ENCODE results near the gene RNF183. TPM values are rescaled to one million over a fixed set of nuclear protein-coding genes. Genes with fewer than 3 reads are reported as not detected.

The RNF183 gene, protein sequence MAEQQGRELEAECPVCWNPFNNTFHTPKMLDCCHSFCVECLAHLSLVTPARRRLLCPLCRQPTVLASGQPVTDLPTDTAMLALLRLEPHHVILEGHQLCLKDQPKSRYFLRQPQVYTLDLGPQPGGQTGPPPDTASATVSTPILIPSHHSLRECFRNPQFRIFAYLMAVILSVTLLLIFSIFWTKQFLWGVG
- total RNA-seq = under 1 TPM in 1 of 3 donors, not detected in 2; 0.37 TPM

DNA sequence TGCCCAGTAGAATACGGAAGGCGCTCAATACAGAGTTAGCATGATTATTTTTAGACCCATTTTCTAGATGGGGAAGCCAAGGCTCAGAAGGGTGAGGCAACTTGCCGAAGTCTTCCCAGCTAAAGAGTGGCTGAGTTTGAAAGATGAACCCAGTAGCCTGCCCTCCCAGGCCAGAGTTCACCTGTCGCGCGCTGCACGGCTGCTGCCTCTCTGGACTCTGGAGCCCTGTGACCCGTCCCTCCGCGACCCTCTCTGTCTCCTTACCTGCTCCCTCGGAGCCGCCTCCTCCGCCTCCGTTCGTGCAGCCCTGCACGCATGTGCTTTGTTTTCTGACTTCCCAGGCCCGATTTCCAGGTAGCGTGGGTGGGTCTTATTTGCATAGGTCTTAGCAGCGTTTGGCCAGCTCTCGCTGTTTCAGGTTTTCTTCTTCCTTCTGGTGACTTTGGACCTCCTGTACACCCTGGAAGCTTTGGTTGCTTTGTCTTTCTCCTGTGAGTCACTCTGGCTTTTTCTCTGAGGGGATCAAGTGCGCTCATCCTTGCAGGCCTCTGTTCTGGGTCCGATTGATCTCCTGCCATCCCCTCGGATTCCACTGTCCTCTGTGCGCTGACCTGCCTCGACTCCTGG is at the start of gene RNF183:
TSS of gene RNF183 (minus strand) at position 585 of the 627 bp plus-strand sequence. CDS start 5,192 bp downstream, outside the sequence.
- DNase-seq = no peak
- Mint-ChIP-seq H3K36me3 (ENCODE audit: insufficient read depth) (no peaks in the 10 kb centered on the region), H3K9me3 (no peaks in the 10 kb centered on the region), H3K27me3 (ENCODE audit: low read depth) (peaks cover 11% of the 10 kb centered on the region), H3K4me3 (no peak within 1 kb of the TSS), H3K4me1 (ENCODE audit: low read depth) (no peaks in the 10 kb centered on the region)
- ATAC-seq = no peak

DNA sequence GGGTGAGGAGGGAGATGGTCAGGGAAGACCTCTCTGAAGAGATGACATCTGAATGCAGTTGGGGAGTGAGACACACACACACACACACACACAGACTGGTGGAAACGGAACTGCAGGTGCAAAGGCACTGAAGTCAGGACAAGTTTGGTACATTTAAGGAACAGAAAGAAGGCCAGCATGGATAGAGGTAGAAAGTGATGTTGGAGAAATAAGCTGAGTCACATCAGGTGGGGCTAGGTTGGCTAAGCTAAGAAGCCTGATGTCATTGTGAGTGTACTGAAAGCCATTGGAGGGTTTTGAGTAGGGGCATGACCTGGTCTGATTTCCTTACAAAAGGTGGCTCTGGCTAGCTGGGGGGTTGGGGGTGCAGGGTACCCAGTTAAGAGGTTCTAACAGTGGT is 49.2 kb upstream of the RNF183 start:
- ATAC-seq = no peak
- peaks cover 21% of the 10 kb centered on the region for H3K4me1 Mint-ChIP-seq (ENCODE audit: low read depth)
- no peaks in the 10 kb centered on the region for H3K9me3 Mint-ChIP-seq
- no peak for DNase-seq
- H3K36me3 Mint-ChIP-seq (ENCODE audit: insufficient read depth) = no peaks in the 10 kb centered on the region
- peaks cover 38% of the 10 kb centered on the region for H3K27me3 Mint-ChIP-seq (ENCODE audit: low read depth)
- H3K4me3 Mint-ChIP-seq = no peak overlapping the region

DNA sequence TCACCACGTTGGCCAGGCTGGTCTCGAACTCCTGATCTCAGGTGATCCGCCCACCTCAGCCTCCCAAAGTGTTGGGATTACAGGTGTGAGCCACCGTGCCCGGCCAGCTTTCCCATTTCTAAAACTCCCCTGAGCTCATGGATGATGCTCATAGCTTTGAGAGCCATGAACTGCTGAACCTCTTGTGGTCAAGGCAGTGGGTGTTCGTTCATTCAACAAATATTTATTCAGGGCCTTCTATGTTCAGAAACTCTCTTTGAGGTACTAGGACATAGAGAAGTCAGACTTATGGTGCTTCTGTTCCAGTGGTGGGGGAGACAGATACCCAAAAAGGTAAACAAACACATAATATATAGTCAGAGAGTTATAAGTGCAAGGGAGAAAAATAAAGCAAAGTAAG is 48.8 kb upstream of the RNF183 start:
- no peaks in the 10 kb centered on the region for H3K9me3 Mint-ChIP-seq
- peaks cover 38% of the 10 kb centered on the region for H3K27me3 Mint-ChIP-seq (ENCODE audit: low read depth)
- H3K36me3 Mint-ChIP-seq (ENCODE audit: insufficient read depth) = no peaks in the 10 kb centered on the region
- peaks cover 23% of the 10 kb centered on the region for H3K4me1 Mint-ChIP-seq (ENCODE audit: low read depth)
- DNase-seq = no peak
- no peak overlapping the region for H3K4me3 Mint-ChIP-seq
- ATAC-seq = no peak

DNA sequence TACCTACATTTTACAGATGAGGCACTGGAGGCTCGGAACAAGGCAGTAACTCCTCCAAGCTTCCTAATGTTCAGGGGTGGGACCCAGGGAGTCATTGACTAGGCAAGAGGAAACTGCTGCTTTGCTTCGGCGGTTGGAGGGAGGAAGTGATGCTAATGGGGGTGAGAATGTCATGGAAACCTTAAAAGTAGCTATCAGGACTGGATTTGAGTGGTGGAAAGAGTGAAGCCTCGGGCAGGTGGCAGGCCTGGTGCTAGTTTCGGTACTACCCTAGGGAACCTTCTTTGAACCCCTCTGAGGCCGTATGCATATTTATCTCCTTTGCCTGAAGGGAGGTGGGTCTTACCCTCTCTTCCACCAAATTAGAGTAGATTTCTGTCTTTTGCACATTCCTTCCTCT is 47.8 kb upstream of the RNF183 start:
- Mint-ChIP-seq H3K4me1 (ENCODE audit: low read depth) (peaks cover 23% of the 10 kb centered on the region), H3K27me3 (ENCODE audit: low read depth) (peaks cover 36% of the 10 kb centered on the region), H3K9me3 (no peaks in the 10 kb centered on the region), H3K4me3 (peak overlapping the region; percentile 75), H3K36me3 (ENCODE audit: insufficient read depth) (no peaks in the 10 kb centered on the region)
- DNase-seq = no peak
- peak in 1 of 2 donors; percentile 35 for ATAC-seq

DNA sequence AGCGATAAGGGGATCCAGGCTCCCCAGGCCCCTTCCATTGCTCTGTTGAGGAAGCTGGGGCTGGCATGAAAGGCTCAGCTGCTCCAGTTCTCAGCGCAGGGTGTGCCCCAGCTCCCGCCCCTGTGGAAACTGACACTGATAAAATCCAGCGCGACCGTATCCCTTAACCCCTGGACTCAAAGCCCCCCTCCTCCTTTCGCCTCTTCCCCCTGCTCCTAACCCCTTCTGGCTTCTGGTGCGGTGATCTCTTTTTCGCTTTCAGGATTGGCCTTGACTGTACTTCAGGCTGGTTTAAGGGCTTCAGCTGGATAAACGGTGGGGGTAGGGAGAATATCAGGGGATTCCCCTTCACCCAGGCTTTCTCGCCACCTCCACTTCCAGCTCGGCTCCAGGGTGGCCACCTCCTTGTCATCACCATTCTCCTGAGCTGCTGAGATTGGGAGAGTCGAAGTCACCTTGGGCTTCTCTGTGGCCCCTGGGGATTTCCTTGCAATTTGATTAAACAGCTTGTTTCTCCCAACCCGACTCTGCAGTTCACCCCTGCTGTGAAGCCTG is 47.0 kb upstream of the RNF183 start:
- H3K27me3 Mint-ChIP-seq (ENCODE audit: low read depth) = peaks cover 36% of the 10 kb centered on the region
- no peaks in the 10 kb centered on the region for H3K9me3 Mint-ChIP-seq
- DNase-seq (no peak), ATAC-seq (peak; percentile 6 to 8)
- no peaks in the 10 kb centered on the region for H3K36me3 Mint-ChIP-seq (ENCODE audit: insufficient read depth)
- peak overlapping the region; percentile 75 for H3K4me3 Mint-ChIP-seq
- H3K4me1 Mint-ChIP-seq (ENCODE audit: low read depth) = peaks cover 25% of the 10 kb centered on the region

DNA sequence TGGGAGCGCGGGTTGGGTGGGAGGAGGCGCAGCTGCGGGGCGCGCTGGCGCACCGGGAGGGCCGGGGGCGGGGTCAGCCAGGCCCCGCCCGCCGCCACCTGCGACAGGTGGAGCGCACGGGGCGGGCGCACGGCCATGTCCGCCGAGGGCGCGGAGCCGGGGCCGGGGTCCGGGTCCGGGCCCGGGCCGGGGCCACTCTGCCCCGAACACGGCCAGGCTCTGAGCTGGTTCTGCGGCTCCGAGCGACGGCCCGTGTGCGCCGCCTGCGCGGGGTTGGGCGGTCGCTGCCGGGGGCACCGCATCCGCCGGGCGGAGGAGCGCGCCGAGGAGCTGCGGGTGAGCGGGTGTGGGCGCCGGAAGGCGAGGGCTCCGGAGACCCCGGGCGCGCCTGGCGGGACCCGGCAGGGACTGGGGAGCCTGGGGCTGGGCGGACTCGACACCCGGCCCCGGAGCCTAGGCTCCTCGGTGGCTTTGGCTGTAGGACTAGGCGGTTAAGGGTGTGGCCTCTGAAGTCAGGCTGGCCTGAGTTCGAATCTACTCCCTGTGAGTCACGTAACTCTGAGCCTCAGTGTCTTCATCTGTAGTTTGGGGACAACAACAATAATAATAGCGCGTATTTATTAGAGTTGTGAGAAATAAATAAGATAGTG is 46.4 kb upstream of the RNF183 start, which contains the start of gene BSPRY:
TSS of gene BSPRY (plus strand) at position 97 of the 650 bp plus-strand sequence. CDS start at position 136, 39 bp downstream.
- peaks cover 25% of the 10 kb centered on the region for H3K4me1 Mint-ChIP-seq (ENCODE audit: low read depth)
- H3K27me3 Mint-ChIP-seq (ENCODE audit: low read depth) = peaks cover 36% of the 10 kb centered on the region
- no peaks in the 10 kb centered on the region for H3K36me3 Mint-ChIP-seq (ENCODE audit: insufficient read depth)
- DNase-seq (no peak), ATAC-seq (peak; percentile 61 to 72)
- peak within 1 kb of the TSS; percentile 75 for H3K4me3 Mint-ChIP-seq
- H3K9me3 Mint-ChIP-seq = no peaks in the 10 kb centered on the region

DNA sequence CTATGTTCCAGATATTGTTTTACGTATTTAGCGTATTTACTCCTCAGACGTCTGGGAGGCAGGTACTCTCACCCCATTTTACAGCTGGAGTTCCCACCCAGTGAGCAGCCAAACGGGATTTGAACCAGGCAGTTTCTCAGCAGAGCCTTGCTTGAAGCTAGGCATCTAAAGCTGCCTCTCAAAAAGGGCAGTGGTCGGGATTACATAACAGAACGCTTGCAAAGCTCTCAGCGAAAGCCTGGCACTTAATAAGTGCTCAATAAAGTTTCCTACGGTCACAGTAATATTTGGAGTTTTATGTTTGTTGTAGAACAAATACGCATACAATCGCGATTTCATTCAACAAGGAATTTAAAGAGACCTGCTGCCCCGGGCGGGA is 45.9 kb upstream of the RNF183 start:
- H3K27me3 Mint-ChIP-seq (ENCODE audit: low read depth) = peaks cover 34% of the 10 kb centered on the region
- no peaks in the 10 kb centered on the region for H3K36me3 Mint-ChIP-seq (ENCODE audit: insufficient read depth)
- peaks cover 25% of the 10 kb centered on the region for H3K4me1 Mint-ChIP-seq (ENCODE audit: low read depth)
- no peak for DNase-seq
- peak overlapping the region; percentile 71 for H3K4me3 Mint-ChIP-seq
- ATAC-seq = no peak
- H3K9me3 Mint-ChIP-seq = no peaks in the 10 kb centered on the region

DNA sequence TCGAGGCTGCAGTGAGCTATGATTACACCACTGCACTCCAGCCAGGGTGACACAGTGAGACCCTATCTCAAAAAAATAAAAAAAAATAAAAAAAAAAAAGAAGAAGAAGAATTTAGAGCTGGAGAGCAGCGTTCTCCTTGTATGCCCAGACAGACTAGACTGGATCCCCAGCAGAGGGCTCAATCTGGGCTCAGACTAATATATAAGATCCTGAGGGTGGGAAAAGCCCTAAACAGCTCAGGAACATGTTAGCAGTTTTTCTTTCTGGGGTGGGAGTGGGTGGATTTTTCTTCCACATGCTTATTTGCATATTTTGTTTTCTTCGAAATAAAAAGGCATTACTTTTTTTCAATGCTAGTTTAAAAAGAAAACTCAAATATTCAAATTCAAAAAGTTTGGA is 45.3 kb upstream of the RNF183 start:
- Mint-ChIP-seq H3K4me1 (ENCODE audit: low read depth) (peaks cover 25% of the 10 kb centered on the region), H3K9me3 (no peaks in the 10 kb centered on the region), H3K4me3 (peak overlapping the region; percentile 26), H3K36me3 (ENCODE audit: insufficient read depth) (no peaks in the 10 kb centered on the region), H3K27me3 (ENCODE audit: low read depth) (peaks cover 30% of the 10 kb centered on the region)
- no peak for ATAC-seq
- DNase-seq = no peak

DNA sequence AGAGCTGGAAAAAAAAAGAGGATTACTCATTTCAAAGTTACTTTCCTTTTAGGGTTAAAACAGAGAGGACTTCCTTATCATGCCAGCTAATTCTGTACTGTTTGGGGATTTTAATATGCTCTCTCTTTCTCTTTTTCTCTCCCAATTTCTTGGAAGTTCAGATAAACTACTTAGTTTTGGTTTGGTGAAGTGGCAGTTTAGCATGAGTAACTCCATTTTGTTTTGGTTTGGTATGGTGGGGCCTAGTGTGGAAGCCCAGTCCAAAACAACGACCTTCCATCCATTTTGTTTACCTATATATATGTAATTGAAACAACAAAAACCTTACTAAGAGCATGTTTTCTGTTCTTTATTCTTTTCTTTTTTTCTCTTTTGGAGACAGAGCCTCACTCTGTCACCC is 42.5 kb upstream of the RNF183 start:
- H3K27me3 Mint-ChIP-seq (ENCODE audit: low read depth) = peaks cover 12% of the 10 kb centered on the region
- H3K36me3 Mint-ChIP-seq (ENCODE audit: insufficient read depth) = no peaks in the 10 kb centered on the region
- DNase-seq (no peak), ATAC-seq (no peak)
- no peaks in the 10 kb centered on the region for H3K9me3 Mint-ChIP-seq
- no peak overlapping the region for H3K4me3 Mint-ChIP-seq
- peaks cover 26% of the 10 kb centered on the region for H3K4me1 Mint-ChIP-seq (ENCODE audit: low read depth)

DNA sequence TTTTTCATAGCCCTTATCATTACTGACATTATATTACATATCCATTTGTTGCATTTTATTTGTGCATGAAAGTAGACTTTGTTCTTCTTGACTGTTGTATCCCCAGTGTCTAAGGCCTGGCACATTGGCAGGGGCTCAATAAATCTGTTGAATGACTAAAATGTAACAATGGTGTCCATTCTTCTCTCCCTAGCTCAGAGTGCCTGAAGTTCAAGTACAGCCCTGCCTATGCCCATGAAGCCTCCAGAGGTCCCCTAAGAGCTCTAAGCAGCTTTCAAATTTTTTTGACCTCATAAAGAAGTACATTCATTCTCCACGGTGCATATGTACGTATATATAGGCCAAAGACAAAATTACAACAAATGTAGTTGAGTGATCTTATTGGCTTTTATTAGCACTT is 42.0 kb upstream of the RNF183 start:
- peaks cover 26% of the 10 kb centered on the region for H3K4me1 Mint-ChIP-seq (ENCODE audit: low read depth)
- no peak overlapping the region for H3K4me3 Mint-ChIP-seq
- no peak for ATAC-seq
- DNase-seq = no peak
- no peaks in the 10 kb centered on the region for H3K9me3 Mint-ChIP-seq
- no peaks in the 10 kb centered on the region for H3K36me3 Mint-ChIP-seq (ENCODE audit: insufficient read depth)
- H3K27me3 Mint-ChIP-seq (ENCODE audit: low read depth) = peaks cover 9% of the 10 kb centered on the region

DNA sequence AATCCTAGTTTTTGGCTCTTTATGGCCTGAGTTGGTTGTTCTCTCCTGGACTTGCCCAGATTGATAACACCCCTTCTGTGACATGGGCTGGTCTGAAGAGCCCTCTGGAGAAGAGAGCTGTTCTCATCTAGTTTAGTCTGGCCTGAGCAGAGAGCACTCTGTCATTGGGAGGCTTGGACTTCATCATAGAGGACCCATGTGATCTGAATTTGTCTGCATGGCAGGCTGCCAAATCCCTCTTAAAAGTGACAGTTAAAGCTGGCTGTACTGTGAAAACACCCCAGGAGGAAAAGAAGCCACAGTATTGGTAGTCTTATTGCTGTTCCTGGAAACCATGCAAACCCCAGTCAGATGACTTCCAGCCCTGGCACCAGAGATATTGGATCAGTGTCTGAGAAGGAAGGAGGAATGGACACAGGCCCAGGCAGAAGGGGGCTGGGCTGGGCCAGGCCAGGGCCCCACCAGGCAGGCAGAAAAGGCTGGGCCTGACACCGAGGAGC is 40.6 kb upstream of the RNF183 start:
- no peak for ATAC-seq
- no peak overlapping the region for H3K4me3 Mint-ChIP-seq
- DNase-seq = no peak
- H3K36me3 Mint-ChIP-seq (ENCODE audit: insufficient read depth) = no peaks in the 10 kb centered on the region
- no peaks in the 10 kb centered on the region for H3K9me3 Mint-ChIP-seq
- H3K4me1 Mint-ChIP-seq (ENCODE audit: low read depth) = peaks cover 28% of the 10 kb centered on the region
- H3K27me3 Mint-ChIP-seq (ENCODE audit: low read depth) = no peaks in the 10 kb centered on the region

DNA sequence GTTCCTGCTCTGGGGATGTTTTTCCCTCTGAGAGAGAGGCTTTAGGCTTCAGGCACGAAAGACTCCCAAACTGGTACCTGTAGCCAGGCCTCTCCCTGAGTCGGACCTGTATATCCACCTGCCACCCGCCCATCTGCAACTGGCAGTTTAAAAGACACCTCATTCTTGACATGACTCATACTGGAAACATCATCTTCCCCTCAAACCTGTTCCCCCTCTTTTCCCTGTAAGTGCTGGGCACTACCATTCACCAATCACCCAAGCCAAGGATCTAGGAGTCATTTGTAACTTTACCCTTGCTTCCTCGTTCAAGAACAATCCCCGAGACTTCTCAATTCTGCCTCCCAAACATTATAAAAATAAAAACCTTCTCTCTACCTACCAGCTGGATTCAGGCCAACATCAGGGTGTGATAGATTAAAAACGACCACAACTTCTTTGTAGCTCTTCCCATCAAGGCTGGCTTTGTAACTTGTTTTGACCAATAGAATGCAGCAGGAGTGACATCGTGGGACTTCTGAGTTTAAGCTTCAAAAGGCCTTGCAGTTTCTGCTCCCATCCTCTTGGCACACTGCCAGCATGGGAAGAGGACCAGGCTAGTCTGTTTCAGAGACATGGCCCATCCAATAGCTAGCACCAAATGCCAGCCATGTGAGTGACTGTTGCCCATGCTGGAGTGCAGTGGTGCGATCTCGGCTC is 38.7 kb upstream of the RNF183 start:
- Mint-ChIP-seq H3K27me3 (ENCODE audit: low read depth) (no peaks in the 10 kb centered on the region), H3K9me3 (no peaks in the 10 kb centered on the region), H3K4me1 (ENCODE audit: low read depth) (peaks cover 22% of the 10 kb centered on the region), H3K36me3 (ENCODE audit: insufficient read depth) (no peaks in the 10 kb centered on the region), H3K4me3 (peak overlapping the region; percentile 32)
- no peak for ATAC-seq
- DNase-seq = no peak

DNA sequence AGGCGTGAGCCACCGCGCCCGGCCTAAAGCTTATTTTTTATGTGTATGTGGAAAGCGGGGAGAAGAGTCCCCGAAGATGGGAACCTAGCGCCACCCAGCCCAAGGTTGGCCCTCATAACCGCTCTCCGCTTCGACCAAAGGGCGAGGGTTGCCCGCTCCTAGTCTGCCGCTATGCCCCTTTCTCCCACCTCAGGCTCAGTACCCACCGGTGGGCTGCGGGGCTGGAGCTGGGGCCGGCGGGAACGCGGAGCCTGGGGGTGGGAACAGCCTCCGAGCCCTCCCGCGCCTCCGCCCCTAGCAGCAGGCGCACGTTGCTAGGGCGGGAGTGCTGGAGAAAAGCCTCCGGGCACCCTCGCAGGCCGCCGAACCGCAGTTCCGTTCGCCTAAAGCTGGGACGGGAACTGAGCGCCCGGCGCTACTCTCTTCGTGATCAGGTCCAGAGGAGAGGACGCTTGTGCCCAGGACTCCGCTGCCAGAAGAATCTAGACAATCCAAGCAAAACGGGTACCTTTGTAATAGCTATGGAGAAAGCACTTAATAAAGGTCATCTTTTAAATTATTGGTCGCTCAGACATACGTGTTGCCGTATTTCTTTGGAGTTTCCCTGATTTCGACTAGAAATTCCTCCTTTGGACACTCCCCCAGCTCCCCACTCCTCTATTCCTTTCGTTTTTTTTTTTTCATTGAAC is 37.0 kb upstream of the RNF183 start, which contains the start of gene WDR31:
TSS of gene WDR31 (minus strand) at position 265 of the 689 bp plus-strand sequence. CDS start 8,253 bp downstream, outside the sequence.
- Mint-ChIP-seq H3K9me3 (no peaks in the 10 kb centered on the region), H3K27me3 (ENCODE audit: low read depth) (no peaks in the 10 kb centered on the region), H3K4me1 (ENCODE audit: low read depth) (peaks cover 20% of the 10 kb centered on the region), H3K4me3 (peak within 1 kb of the TSS; percentile 80), H3K36me3 (ENCODE audit: insufficient read depth) (no peaks in the 10 kb centered on the region)
- DNase-seq = peak; percentile 78
- ATAC-seq = peak; percentile 99
